Measurements from ENCODE around the gene RIPOR3. TPM values are rescaled to one million over a fixed set of nuclear protein-coding genes. Genes with fewer than 3 reads are reported as not detected.

Gene RIPOR3, protein sequence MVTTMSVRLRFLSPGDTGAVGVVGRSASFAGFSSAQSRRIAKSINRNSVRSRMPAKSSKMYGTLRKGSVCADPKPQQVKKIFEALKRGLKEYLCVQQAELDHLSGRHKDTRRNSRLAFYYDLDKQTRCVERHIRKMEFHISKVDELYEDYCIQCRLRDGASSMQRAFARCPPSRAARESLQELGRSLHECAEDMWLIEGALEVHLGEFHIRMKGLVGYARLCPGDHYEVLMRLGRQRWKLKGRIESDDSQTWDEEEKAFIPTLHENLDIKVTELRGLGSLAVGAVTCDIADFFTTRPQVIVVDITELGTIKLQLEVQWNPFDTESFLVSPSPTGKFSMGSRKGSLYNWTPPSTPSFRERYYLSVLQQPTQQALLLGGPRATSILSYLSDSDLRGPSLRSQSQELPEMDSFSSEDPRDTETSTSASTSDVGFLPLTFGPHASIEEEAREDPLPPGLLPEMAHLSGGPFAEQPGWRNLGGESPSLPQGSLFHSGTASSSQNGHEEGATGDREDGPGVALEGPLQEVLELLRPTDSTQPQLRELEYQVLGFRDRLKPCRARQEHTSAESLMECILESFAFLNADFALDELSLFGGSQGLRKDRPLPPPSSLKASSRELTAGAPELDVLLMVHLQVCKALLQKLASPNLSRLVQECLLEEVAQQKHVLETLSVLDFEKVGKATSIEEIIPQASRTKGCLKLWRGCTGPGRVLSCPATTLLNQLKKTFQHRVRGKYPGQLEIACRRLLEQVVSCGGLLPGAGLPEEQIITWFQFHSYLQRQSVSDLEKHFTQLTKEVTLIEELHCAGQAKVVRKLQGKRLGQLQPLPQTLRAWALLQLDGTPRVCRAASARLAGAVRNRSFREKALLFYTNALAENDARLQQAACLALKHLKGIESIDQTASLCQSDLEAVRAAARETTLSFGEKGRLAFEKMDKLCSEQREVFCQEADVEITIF
- 1.9 and 5.1 TPM in 2 replicates for total RNA-seq (ENCODE audit: low replicate concordance)
- long read RNA-seq, partial matches to known transcripts, result 0 of 1 reads
- long read RNA-seq, other reads (novel, unspliced or antisense), result 1 of 1 reads

- Mint-ChIP-seq H3K27ac (peak within 1 kb of the TSS; percentile 80), H3K9me3 (no peaks in the 10 kb centered on the region), H3K36me3 (no peaks in the 10 kb centered on the region), H3K4me3 (peak within 1 kb of the TSS; percentile 83), H3K4me1 (ENCODE audit: unreplicated experiment) (peaks cover 41% of the 10 kb centered on the region), H3K27me3 (peaks cover 28% of the 10 kb centered on the region)
- DNase-seq (ENCODE audit: extremely low spot score, unreplicated experiment), result no peak
- TF ChIP-seq, protein P1, sequence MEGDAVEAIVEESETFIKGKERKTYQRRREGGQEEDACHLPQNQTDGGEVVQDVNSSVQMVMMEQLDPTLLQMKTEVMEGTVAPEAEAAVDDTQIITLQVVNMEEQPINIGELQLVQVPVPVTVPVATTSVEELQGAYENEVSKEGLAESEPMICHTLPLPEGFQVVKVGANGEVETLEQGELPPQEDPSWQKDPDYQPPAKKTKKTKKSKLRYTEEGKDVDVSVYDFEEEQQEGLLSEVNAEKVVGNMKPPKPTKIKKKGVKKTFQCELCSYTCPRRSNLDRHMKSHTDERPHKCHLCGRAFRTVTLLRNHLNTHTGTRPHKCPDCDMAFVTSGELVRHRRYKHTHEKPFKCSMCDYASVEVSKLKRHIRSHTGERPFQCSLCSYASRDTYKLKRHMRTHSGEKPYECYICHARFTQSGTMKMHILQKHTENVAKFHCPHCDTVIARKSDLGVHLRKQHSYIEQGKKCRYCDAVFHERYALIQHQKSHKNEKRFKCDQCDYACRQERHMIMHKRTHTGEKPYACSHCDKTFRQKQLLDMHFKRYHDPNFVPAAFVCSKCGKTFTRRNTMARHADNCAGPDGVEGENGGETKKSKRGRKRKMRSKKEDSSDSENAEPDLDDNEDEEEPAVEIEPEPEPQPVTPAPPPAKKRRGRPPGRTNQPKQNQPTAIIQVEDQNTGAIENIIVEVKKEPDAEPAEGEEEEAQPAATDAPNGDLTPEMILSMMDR (conservative IDR thresholded peaks at IDR 0.05), result no peak
Measured at GRCh38 chr20:50690650-50691572, at the start of gene RIPOR3. RIPOR3 (minus strand) TSS chr20:50691542; CDS start chr20:50691128, 414 bp downstream.

- peak overlapping the region; percentile 63 for H3K27ac Mint-ChIP-seq
- TF ChIP-seq, protein P1 (conservative IDR thresholded peaks at IDR 0.05), result no peak
- H3K4me1 Mint-ChIP-seq (ENCODE audit: unreplicated experiment), result peaks cover 37% of the 10 kb centered on the region
Measured at GRCh38 chr20:50737352-50737751, 46.0 kb upstream of the RIPOR3 start.

DNA sequence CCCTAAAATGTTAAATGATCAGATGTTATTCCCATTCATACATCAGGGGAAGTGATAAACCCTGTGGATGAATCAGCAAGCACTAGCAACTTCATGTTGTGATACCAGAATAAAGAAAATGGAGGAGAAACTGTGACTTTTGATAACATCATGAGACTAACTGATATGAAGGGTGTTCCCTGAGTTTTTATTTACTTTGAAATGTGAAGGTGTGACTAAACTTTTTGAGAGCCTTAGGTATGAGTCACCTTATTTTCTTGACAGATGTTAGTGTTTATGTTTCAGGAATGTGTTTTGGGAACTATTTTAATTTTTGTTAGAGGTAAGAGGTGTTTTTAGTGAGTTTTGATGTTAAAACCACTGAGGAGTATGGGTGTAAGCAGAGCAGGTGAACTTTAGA is 44.5 kb upstream of the RIPOR3 start:
- Mint-ChIP-seq H3K27ac (peak overlapping the region; percentile 89), H3K4me1 (ENCODE audit: unreplicated experiment) (peaks cover 32% of the 10 kb centered on the region), H3K9me3 (no peaks in the 10 kb centered on the region)

More at GRCh38 chr20:50737352-50737751, 46.0 kb upstream of the RIPOR3 start:
- H3K4me3 Mint-ChIP-seq, result peak overlapping the region; percentile 59
- no peaks in the 10 kb centered on the region for H3K9me3 Mint-ChIP-seq
- peaks cover 24% of the 10 kb centered on the region for H3K36me3 Mint-ChIP-seq
- peaks cover 3% of the 10 kb centered on the region for H3K27me3 Mint-ChIP-seq
- peak; percentile 11 for DNase-seq (ENCODE audit: extremely low spot score, unreplicated experiment)

GRCh38 chr20:50734730-50735679 is 43.7 kb upstream of the RIPOR3 start:
- TF ChIP-seq, protein P1 (conservative IDR thresholded peaks at IDR 0.05), result no peak
- peaks cover 37% of the 10 kb centered on the region for H3K4me1 Mint-ChIP-seq (ENCODE audit: unreplicated experiment)
- H3K27me3 Mint-ChIP-seq, result peaks cover 8% of the 10 kb centered on the region
- H3K9me3 Mint-ChIP-seq, result no peaks in the 10 kb centered on the region
- peak overlapping the region; percentile 74 for H3K4me3 Mint-ChIP-seq
- peaks cover 19% of the 10 kb centered on the region for H3K36me3 Mint-ChIP-seq
- H3K27ac Mint-ChIP-seq, result peak overlapping the region; percentile 89
- DNase-seq (ENCODE audit: extremely low spot score, unreplicated experiment), result peak; percentile 1

More for the DNA sequence above, 44.5 kb upstream of the RIPOR3 start:
- Mint-ChIP-seq H3K4me3 (peak overlapping the region; percentile 74), H3K36me3 (peaks cover 19% of the 10 kb centered on the region), H3K27me3 (peaks cover 8% of the 10 kb centered on the region)
- DNase-seq (ENCODE audit: extremely low spot score, unreplicated experiment), result no peak
- TF ChIP-seq, protein P1 (conservative IDR thresholded peaks at IDR 0.05), result no peak

Measured in type B pancreatic cell (in vitro differentiated cells).